PFSK-1 (cell line): ENCODE measurements around the gene LIPT2.

Experiments
- FOXP2 ChIP-seq: optimal IDR thresholded peaks from 2 replicates; pipeline ENCODE3; 2011; ENCODE audit warnings: borderline replicate concordance, control low read depth, inconsistent platforms; ENCODE audit not compliant: insufficient read depth; ENCODE audit errors: extremely low read length, extremely low read depth
- POLR2AphosphoS5 ChIP-seq: IDR thresholded peaks from 2 replicates; pipeline ENCODE4 v1.6.1; 2012; ENCODE audit warnings: low read depth, mild to moderate bottlenecking, control low read depth, low read length, moderate library complexity
- SIN3A ChIP-seq: IDR thresholded peaks from 2 replicates; pipeline ENCODE4 v1.6.1; 2012; ENCODE audit warnings: mild to moderate bottlenecking, low read length, moderate library complexity, borderline replicate concordance; ENCODE audit not compliant: insufficient read depth
- TAF1 ChIP-seq: IDR thresholded peaks from 2 replicates; pipeline ENCODE4 v1.6.1; 2012; ENCODE audit warnings: low read length, control low read depth, borderline replicate concordance; ENCODE audit not compliant: insufficient read depth
- TF ChIP-seq, protein P1 (sequence below), 2 experiments: IDR thresholded peaks; 2 replicates each; pipeline versions ENCODE4 v1.6.1 to v1.8.0; 2011 to 2012; ENCODE audit warnings: low read depth in 2 of 2, low read length in 2 of 2, control low read depth in 1 of 2, inconsistent platforms in 1 of 2, mild to moderate bottlenecking in 1 of 2, moderate library complexity in 1 of 2; ENCODE audit not compliant: insufficient read depth in 1 of 2

DNA sequence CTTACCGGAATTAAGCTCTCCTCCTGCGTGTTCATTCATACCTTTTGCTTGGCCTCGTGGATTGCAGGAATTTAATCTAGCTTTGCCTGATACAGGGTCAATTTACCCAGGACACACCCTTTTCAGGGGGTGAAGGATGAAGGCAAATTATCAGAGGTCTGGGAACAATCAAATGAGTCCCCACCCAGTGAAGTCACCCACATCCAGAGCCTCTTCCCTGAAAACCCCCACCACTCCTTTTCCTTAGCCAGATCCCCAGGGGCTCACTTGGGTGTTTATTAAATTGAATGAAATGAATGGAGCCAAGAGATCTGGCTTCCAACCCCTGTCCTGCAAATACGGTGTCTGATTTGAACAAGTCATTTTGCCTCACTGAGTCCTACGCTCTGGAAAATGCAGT lies 31.0 kb upstream of the LIPT2 start:
- TF ChIP-seq, protein P1, sequence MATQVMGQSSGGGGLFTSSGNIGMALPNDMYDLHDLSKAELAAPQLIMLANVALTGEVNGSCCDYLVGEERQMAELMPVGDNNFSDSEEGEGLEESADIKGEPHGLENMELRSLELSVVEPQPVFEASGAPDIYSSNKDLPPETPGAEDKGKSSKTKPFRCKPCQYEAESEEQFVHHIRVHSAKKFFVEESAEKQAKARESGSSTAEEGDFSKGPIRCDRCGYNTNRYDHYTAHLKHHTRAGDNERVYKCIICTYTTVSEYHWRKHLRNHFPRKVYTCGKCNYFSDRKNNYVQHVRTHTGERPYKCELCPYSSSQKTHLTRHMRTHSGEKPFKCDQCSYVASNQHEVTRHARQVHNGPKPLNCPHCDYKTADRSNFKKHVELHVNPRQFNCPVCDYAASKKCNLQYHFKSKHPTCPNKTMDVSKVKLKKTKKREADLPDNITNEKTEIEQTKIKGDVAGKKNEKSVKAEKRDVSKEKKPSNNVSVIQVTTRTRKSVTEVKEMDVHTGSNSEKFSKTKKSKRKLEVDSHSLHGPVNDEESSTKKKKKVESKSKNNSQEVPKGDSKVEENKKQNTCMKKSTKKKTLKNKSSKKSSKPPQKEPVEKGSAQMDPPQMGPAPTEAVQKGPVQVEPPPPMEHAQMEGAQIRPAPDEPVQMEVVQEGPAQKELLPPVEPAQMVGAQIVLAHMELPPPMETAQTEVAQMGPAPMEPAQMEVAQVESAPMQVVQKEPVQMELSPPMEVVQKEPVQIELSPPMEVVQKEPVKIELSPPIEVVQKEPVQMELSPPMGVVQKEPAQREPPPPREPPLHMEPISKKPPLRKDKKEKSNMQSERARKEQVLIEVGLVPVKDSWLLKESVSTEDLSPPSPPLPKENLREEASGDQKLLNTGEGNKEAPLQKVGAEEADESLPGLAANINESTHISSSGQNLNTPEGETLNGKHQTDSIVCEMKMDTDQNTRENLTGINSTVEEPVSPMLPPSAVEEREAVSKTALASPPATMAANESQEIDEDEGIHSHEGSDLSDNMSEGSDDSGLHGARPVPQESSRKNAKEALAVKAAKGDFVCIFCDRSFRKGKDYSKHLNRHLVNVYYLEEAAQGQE (IDR thresholded peaks at IDR 0.05; ENCODE audit: insufficient read depth in 1 of 2, low read depth in 2 of 2, low read length in 2 of 2): no peak
- no peak for TF ChIP-seq TAF1
- no peak for TF ChIP-seq POLR2AphosphoS5
- no peak for TF ChIP-seq FOXP2
- no peak for TF ChIP-seq SIN3A
